BE2C (cell line): ENCODE results near the gene ZRANB3.

Experiments used
- DNase-seq: peaks from one replicate; pipeline ENCODE4 v3.0.0-alpha.2; 2020
- H3K27me3 ChIP-seq: fragments of 250-450 bp; sonication (Bioruptor Pico); 2 replicates; pipeline ENCODE4 v1.5.1; 2020; ENCODE audit warnings: mild to moderate bottlenecking
- H3K36me3 ChIP-seq: fragments of 250-450 bp; sonication (Bioruptor Pico); 2 replicates; pipeline ENCODE4 v1.5.1; 2020; ENCODE audit warnings: mild to moderate bottlenecking
- H3K4me1 ChIP-seq: fragments of 250-450 bp; sonication (Bioruptor Pico); 2 replicates; pipeline ENCODE4 v1.5.1; 2020
- H3K4me3 ChIP-seq: 2 replicates; pipeline ENCODE4 v1.5.1; 2011; ENCODE audit warnings: low read depth, low read length
- H3K9me3 ChIP-seq: fragments of 250-450 bp; sonication (Bioruptor Pico); 2 replicates; pipeline ENCODE4 v1.5.1; 2020
- CTCF ChIP-seq: IDR thresholded peaks from 2 replicates; pipeline ENCODE4 v1.5.1; 2012; ENCODE audit warnings: mild to moderate bottlenecking, low read depth, low read length

The ZRANB3 gene

GRCh38 chr2:135230150-135230549, 300.9 kb downstream of the ZRANB3 start:
- no peaks in the 10 kb centered on the region for H3K36me3 ChIP-seq
- H3K9me3 ChIP-seq: no peaks in the 10 kb centered on the region
- no peaks in the 10 kb centered on the region for H3K27me3 ChIP-seq
- no peak for TF ChIP-seq CTCF
- no peak overlapping the region for H3K4me3 ChIP-seq
- no peaks in the 10 kb centered on the region for H3K4me1 ChIP-seq
- no peak for DNase-seq

GRCh38 chr2:135227386-135227785, 303.6 kb downstream of the ZRANB3 start:
- no peaks in the 10 kb centered on the region for H3K36me3 ChIP-seq
- H3K4me3 ChIP-seq: no peak overlapping the region
- TF ChIP-seq CTCF: no peak
- H3K4me1 ChIP-seq: no peaks in the 10 kb centered on the region
- H3K9me3 ChIP-seq: no peaks in the 10 kb centered on the region
- no peaks in the 10 kb centered on the region for H3K27me3 ChIP-seq
- DNase-seq: no peak

DNA sequence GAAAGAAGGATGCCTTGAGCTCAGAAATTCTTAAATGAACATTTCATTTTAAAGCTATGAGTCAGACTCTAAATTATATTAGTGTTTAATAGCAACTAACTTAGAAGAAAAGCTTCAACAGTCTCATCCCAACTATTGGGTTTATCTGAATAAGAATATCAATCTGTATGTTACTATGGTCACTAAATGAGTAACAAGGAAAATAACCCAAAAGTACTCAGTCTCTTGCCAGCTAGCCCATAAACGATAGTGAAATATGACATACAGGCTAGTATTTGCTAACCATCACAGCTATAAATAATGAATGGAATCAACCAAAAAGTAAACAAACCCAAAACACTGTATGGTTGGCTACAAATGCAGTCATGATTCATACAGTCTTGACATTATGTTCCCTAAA, 304.1 kb downstream of the ZRANB3 start:
- Histone ChIP-seq H3K9me3 (no peaks in the 10 kb centered on the region), H3K27me3 (no peaks in the 10 kb centered on the region), H3K36me3 (no peaks in the 10 kb centered on the region), H3K4me1 (no peaks in the 10 kb centered on the region), H3K4me3 (no peak overlapping the region)
- TF ChIP-seq CTCF: no peak
- no peak for DNase-seq

DNA sequence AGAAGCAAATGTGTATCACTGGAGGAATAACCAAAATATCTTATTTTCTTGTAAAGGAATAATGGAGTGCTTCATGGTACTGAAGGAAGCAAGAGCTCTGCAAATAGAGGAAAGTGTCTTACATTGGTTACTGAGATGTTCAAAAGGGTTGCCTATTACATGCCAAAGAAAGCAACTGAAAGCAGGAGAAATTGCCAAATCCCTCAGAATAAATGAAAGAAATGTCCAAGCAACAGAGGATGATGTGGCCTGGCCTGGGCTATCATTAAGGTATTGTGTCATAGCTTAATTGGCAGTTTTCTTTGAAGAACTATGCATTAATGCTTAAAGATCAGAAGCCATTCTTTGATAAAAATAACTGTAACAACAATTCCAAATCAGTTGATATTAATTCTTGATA, 305.2 kb downstream of the ZRANB3 start:
- no peak for TF ChIP-seq CTCF
- no peaks in the 10 kb centered on the region for H3K4me1 ChIP-seq
- H3K27me3 ChIP-seq: no peaks in the 10 kb centered on the region
- no peaks in the 10 kb centered on the region for H3K36me3 ChIP-seq
- H3K4me3 ChIP-seq: no peak overlapping the region
- no peak for DNase-seq
- no peaks in the 10 kb centered on the region for H3K9me3 ChIP-seq

DNA sequence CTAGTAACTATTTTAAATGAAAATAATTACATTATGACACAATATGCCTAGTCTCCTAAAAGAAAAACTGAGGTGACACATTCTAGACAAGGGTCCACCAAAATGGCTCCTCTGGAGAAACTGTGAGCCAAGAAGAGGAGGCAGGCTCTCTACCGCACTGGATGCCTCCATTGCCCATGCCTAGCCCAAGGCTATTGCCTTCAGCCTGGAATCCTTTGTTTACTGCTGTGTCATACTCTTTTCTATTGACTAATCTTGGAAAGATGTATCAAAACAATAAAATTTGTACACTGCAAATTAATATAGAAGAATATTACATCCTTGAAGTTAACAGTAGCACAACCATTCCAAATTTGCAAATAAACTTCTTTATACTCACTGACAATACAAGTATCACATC, 311.8 kb downstream of the ZRANB3 start:
- no peak for DNase-seq
- TF ChIP-seq CTCF: no peak
- Histone ChIP-seq H3K36me3 (no peaks in the 10 kb centered on the region), H3K9me3 (no peaks in the 10 kb centered on the region), H3K4me3 (no peak overlapping the region), H3K4me1 (no peaks in the 10 kb centered on the region), H3K27me3 (no peaks in the 10 kb centered on the region)

GRCh38 chr2:135218426-135218825, 312.6 kb downstream of the ZRANB3 start:
- no peaks in the 10 kb centered on the region for H3K36me3 ChIP-seq
- TF ChIP-seq CTCF: no peak

More at GRCh38 chr2:135218426-135218825, 312.6 kb downstream of the ZRANB3 start:
- Histone ChIP-seq H3K9me3 (no peaks in the 10 kb centered on the region), H3K4me1 (no peaks in the 10 kb centered on the region), H3K27me3 (no peaks in the 10 kb centered on the region), H3K4me3 (no peak overlapping the region)
- DNase-seq: no peak
